ENCODE results near the gene DUSP2. TPM values are rescaled to one million over a fixed set of nuclear protein-coding genes. Genes with fewer than 3 reads are reported as not detected.
A peak's percentile ranks its signal among the peaks of the same experiment; 100 is the strongest.

DUSP2 gene
- total RNA-seq, 5 donors from 2014 or later (not counting 1 experiment from before 2014, with no cell fraction given) = 37.2 to 437 (median 54.0) TPM

DNA sequence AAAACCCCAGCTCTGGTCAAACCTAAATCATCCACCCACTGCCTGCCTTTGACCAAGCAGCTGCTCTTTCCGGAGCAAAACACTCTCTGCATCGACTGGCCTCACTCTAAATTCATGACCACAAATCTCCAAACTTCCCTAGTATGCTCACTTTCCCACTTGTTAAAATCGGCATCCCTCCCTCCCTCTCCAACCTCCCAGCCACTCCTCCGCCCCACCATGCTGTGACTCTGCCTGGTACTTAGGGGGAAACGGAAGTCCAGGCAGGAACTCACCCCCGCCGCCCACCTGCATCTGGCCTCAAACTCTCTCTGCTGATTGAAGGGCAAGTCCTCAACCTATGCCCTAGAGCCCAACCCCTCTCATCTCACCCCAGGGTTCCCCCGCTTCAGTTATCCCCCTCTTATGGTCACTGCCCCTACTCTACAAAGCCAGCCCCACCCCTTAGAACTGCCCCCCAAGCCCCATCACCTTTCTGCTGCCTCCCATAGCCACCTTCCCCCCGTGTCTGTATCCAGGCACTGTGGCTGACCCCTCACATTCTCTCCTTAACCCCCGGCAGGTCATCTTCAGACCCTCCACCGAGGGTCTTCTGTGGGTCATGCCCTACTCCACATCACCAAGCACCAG is 25.0 kb downstream of the DUSP2 start:
- H3K4me3 ChIP-seq (ENCODE audit: control insufficient read depth in 1 of 2, extremely low read depth in 1 of 2, low read length in 1 of 2) = no peak overlapping the region
- peaks cover 0 to 81% of the 10 kb centered on the region in 2 experiments for H3K27me3 ChIP-seq (replicated peaks in 1 of 2; ENCODE audit: control insufficient read depth in 2 of 2, extremely low read depth in 1 of 2, insufficient read depth in 2 of 2, low read length in 1 of 2)
- Mint-ChIP-seq H3K9me3 (no peaks in the 10 kb centered on the region), H3K27ac (peak overlapping the region in 1 of 2 donors; percentile 3), H3K4me3 (no peak overlapping the region), H3K27me3 (peaks cover 23 to 38% of the 10 kb centered on the region in 2 donors), H3K36me3 (peaks cover 11% of the 10 kb centered on the region), H3K4me1 (peaks cover 6 to 23% (median 16%) of the 10 kb centered on the region in 3 donors)
- DNase-seq (no peak), ATAC-seq (replicated peaks in 1 of 4) (no peak)
- H3K36me3 ChIP-seq (ENCODE audit: control insufficient read depth in 2 of 2, extremely low read depth in 1 of 2, insufficient read depth in 1 of 2, low read length in 1 of 2) = peaks cover 0 to 6% of the 10 kb centered on the region in 2 donors
- no peak overlapping the region for H3K27ac ChIP-seq (ENCODE audit: low read length)
- no peaks in the 10 kb centered on the region for H3K9me3 ChIP-seq
- H3K4me1 ChIP-seq (ENCODE audit: control insufficient read depth in 1 of 2, extremely low read depth in 1 of 2, insufficient read depth in 2 of 2, low read length in 2 of 2) = peaks cover 3 to 15% of the 10 kb centered on the region in 2 experiments
- WGBS (ENCODE audit: insufficient coverage) = 30% methylated on average over 7 of the region's 11 CpGs
- ChIA-PET CTCF (interaction anchor here (0.6 to 0.7 kb wide), 2 partner anchors 97 to 713 kb away, joined by 4 to 6 read pairs; no protein-coding TSS in a partner anchor), POLR2A (no interaction called here)

DNA sequence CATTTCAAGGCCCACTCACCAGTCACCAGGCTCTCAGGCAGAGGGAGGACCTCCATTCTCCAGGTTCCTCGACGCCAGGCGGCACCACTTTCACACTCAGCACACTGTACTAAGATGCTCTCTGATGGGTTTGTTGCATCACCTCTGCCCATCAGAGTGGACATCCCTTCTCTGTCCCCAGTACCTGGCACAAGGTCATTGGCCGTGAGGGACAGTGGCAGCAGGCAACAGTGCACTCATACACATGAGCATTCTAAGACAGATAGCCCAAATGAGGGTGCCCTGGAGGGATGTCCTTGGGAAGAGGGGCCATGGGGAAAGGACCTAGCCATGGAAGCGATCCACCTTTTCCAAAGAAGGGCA is 25.9 kb downstream of the DUSP2 start:
- Mint-ChIP-seq H3K27ac (peak overlapping the region in 1 of 2 donors; percentile 48), H3K27me3 (peaks cover 19 to 39% of the 10 kb centered on the region in 2 donors), H3K36me3 (peaks cover 3% of the 10 kb centered on the region), H3K4me1 (peaks cover 6 to 23% (median 16%) of the 10 kb centered on the region in 3 donors), H3K9me3 (no peaks in the 10 kb centered on the region), H3K4me3 (peak overlapping the region in 2 of 3 donors; percentile 9 to 15)
- WGBS (ENCODE audit: insufficient coverage) = 87% methylated on average over 4 of the region's 5 CpGs
- Histone ChIP-seq H3K9me3 (no peaks in the 10 kb centered on the region), H3K36me3 (ENCODE audit: control insufficient read depth in 2 of 2, extremely low read depth in 1 of 2, insufficient read depth in 1 of 2, low read length in 1 of 2) (peaks cover 0 to 6% of the 10 kb centered on the region in 2 donors), H3K27me3 (replicated peaks in 1 of 2; ENCODE audit: control insufficient read depth in 2 of 2, extremely low read depth in 1 of 2, insufficient read depth in 2 of 2, low read length in 1 of 2) (peaks cover 0 to 81% of the 10 kb centered on the region in 2 experiments), H3K4me3 (ENCODE audit: control insufficient read depth in 1 of 2, extremely low read depth in 1 of 2, low read length in 1 of 2) (no peak overlapping the region), H3K27ac (ENCODE audit: low read length) (no peak overlapping the region), H3K4me1 (ENCODE audit: control insufficient read depth in 1 of 2, extremely low read depth in 1 of 2, insufficient read depth in 2 of 2, low read length in 2 of 2) (peaks cover 3 to 15% of the 10 kb centered on the region in 2 experiments)
- ATAC-seq (replicated peaks in 1 of 4) = no peak
- DNase-seq = no peak
- CTCF ChIA-PET = no interaction called here
- POLR2A ChIA-PET = no interaction called here

DNA sequence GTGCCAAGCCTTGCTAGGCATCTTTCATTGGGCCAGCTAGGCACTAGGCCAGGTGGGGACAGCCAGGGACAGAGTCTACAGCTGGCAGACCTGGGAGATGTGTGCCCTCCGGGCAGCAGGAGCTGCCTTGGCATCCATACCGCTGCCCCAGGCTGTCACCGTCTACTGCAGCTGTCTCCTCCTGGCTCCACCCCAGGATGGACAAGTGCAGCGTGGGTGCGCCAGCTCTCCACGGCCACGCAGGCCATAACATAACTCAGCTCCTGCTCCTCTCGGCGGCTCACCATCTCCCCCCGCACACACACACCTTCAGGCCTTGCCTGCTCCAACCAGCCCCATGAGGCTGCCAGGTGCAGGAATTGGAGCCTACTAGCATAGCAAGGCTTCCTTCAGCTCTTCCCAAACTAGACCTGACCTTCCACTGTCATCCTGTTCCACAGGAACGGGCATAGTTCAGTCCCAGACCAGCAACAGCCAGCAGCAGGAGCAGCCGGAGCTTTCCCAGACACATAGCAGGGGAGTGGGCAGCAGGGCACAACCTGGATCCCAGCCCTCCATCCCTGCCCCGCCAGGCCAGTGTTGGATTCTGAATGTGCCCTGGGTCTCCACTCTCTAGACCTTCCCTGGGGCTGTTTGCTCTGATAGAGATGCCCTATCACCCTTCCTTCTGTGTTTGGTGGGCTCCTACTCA is 26.4 kb downstream of the DUSP2 start:
- ChIA-PET CTCF (interaction anchor here (1.3 to 2.9 kb wide), 2 partner anchors 55 to 126 kb away, joined by 4 to 11 read pairs; no protein-coding TSS in a partner anchor), POLR2A (no interaction called here)
- Mint-ChIP-seq H3K4me3 (peak overlapping the region in 2 of 3 donors; percentile 9 to 15), H3K4me1 (peaks cover 6 to 23% (median 16%) of the 10 kb centered on the region in 3 donors), H3K36me3 (no peaks in the 10 kb centered on the region), H3K27me3 (peaks cover 19 to 39% of the 10 kb centered on the region in 2 donors), H3K27ac (peak overlapping the region; percentile 28 to 48), H3K9me3 (no peaks in the 10 kb centered on the region)
- peaks cover 0 to 77% of the 10 kb centered on the region in 2 experiments for H3K27me3 ChIP-seq (replicated peaks in 1 of 2; ENCODE audit: control insufficient read depth in 2 of 2, extremely low read depth in 1 of 2, insufficient read depth in 2 of 2, low read length in 1 of 2)
- DNase-seq = no peak
- no peak overlapping the region for H3K27ac ChIP-seq (ENCODE audit: low read length)
- H3K9me3 ChIP-seq = no peaks in the 10 kb centered on the region
- 92% methylated on average over 12 of the region's 13 CpGs for WGBS (ENCODE audit: insufficient coverage)
- peaks cover 0 to 5% of the 10 kb centered on the region in 2 donors for H3K36me3 ChIP-seq (ENCODE audit: control insufficient read depth in 2 of 2, extremely low read depth in 1 of 2, insufficient read depth in 1 of 2, low read length in 1 of 2)
- H3K4me3 ChIP-seq (ENCODE audit: control insufficient read depth in 1 of 2, extremely low read depth in 1 of 2, low read length in 1 of 2) = no peak overlapping the region
- peaks cover 3 to 15% of the 10 kb centered on the region in 2 experiments for H3K4me1 ChIP-seq (ENCODE audit: control insufficient read depth in 1 of 2, extremely low read depth in 1 of 2, insufficient read depth in 2 of 2, low read length in 2 of 2)
- no peak for ATAC-seq (replicated peaks in 1 of 4)

DNA sequence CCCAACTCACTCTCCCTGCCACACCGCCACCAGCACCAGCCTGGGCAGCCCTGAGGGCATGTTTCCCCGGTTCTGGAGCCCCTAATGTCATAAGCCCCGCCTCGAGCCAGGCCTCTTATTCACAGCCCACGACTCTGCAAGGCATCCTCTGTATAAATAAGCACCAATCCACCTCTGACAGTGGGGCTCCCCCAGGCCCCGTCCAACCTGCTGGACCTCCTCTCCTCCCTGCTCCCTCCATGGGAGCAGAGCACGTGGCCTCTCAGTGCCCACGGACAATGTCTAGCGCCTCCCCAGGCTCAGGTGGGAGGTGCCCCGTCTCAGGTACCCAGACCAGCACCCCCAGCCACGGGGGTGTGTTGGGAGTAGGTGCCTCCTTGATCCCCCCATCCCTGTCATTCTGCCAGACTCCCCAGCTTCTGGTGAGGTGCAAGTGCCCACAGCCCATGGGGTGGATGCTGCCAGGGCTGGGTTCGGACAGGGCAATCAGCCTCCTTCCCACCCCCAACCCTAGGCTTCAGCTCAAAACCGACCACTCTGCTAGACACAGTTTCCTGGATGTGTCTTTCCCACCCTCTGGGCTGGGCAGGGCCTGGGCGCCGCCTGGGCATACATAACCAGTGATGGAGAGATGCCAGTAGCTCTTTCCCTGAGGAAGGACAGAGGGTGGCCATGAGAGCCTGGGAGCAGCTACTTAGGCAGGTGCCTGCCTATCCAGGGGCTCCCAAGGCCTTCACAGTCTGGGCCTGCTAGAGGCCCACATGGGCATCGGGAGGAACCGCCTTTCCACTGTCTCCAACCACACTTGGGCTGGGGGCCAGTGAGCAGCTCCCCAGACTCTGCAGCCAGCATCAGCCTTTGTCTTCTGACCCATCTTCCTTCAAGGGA is 27.3 kb downstream of the DUSP2 start:
- Mint-ChIP-seq H3K27ac (no peak overlapping the region), H3K27me3 (peaks cover 19 to 39% of the 10 kb centered on the region in 2 donors), H3K9me3 (no peaks in the 10 kb centered on the region), H3K4me3 (peak overlapping the region; percentile 44 to 75 (median 57)), H3K36me3 (no peaks in the 10 kb centered on the region), H3K4me1 (peaks cover 6 to 23% (median 16%) of the 10 kb centered on the region in 3 donors)
- 72% methylated on average over 9 of the region's 17 CpGs for WGBS (ENCODE audit: insufficient coverage)
- H3K27ac ChIP-seq (ENCODE audit: low read length) = no peak overlapping the region
- H3K36me3 ChIP-seq (ENCODE audit: control insufficient read depth in 2 of 2, extremely low read depth in 1 of 2, insufficient read depth in 1 of 2, low read length in 1 of 2) = no peaks in the 10 kb centered on the region
- ChIA-PET POLR2A (interaction anchor here in 1 of 2 donors (0.6 kb wide), 1 partner anchor 13 kb away, joined by 3 read pairs; no protein-coding TSS in a partner anchor), CTCF (interaction anchor here (0.5 to 2.9 kb wide), 7 partner anchors 9 to 874 kb away, joined by 3 to 11 read pairs (median 4); no protein-coding TSS in a partner anchor)
- peaks cover 3 to 15% of the 10 kb centered on the region in 2 experiments for H3K4me1 ChIP-seq (ENCODE audit: control insufficient read depth in 1 of 2, extremely low read depth in 1 of 2, insufficient read depth in 2 of 2, low read length in 2 of 2)
- peak overlapping the region in 1 of 2 donors; percentile 49 for H3K4me3 ChIP-seq (ENCODE audit: control insufficient read depth in 1 of 2, extremely low read depth in 1 of 2, low read length in 1 of 2)
- peaks cover 0 to 68% of the 10 kb centered on the region in 2 experiments for H3K27me3 ChIP-seq (replicated peaks in 1 of 2; ENCODE audit: control insufficient read depth in 2 of 2, extremely low read depth in 1 of 2, insufficient read depth in 2 of 2, low read length in 1 of 2)
- DNase-seq = no peak
- ATAC-seq (replicated peaks in 1 of 4) = no peak
- no peaks in the 10 kb centered on the region for H3K9me3 ChIP-seq

DNA sequence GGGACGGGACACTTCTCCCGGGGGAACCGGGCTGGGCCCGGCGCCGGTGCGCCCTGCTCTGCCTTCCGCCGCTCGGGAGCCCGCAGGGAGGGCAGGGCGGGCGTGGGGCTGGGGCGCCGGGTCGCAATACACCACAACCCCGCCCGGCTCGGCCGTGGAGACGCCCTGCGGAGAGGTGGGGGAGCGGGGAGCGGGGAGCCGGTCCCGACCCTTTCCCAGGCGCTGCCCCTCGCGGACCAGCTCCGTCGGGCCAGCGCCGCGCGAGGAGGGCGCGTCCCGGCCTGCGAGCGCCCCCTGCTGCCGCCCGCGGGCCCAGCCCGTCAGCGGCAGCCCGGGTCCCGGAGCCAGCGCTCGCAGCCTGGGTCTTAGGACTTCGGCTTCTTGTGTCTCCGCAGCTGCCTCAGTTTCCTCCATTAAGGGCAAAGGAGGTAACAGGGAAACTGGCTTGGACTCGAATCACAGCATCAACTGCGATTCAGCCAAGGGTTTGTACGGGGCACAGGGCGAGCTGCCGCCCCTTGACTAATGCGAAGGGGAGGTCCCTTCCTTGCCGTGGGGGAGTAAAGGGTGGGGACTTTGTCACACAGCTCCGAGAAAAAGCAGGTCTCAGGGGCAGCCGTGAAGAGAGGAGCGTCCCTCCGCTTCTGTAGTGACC is 28.2 kb downstream of the DUSP2 start:
- CTCF ChIA-PET = interaction anchor here (0.8 to 2.9 kb wide), 8 partner anchors 10 to 124 kb away, joined by 3 to 11 read pairs (median 4); no protein-coding TSS in a partner anchor
- H3K4me1 Mint-ChIP-seq = peaks cover 6 to 23% (median 16%) of the 10 kb centered on the region in 3 donors
- POLR2A ChIA-PET = interaction anchor here in 1 of 2 donors (0.6 kb wide), 3 partner anchors 14 to 863 kb away, joined by 3 read pairs; no protein-coding TSS in a partner anchor
- no peaks in the 10 kb centered on the region for H3K9me3 Mint-ChIP-seq
- 3% methylated on average over 49 of the region's 62 CpGs for WGBS (ENCODE audit: insufficient coverage)
- Histone ChIP-seq H3K9me3 (no peaks in the 10 kb centered on the region), H3K27me3 (replicated peaks in 1 of 2; ENCODE audit: control insufficient read depth in 2 of 2, extremely low read depth in 1 of 2, insufficient read depth in 2 of 2, low read length in 1 of 2) (peaks cover 0 to 59% of the 10 kb centered on the region in 2 experiments), H3K36me3 (ENCODE audit: control insufficient read depth in 2 of 2, extremely low read depth in 1 of 2, insufficient read depth in 1 of 2, low read length in 1 of 2) (no peaks in the 10 kb centered on the region), H3K27ac (ENCODE audit: low read length) (no peak overlapping the region), H3K4me1 (ENCODE audit: control insufficient read depth in 1 of 2, extremely low read depth in 1 of 2, insufficient read depth in 2 of 2, low read length in 2 of 2) (peaks cover 3 to 15% of the 10 kb centered on the region in 2 experiments), H3K4me3 (ENCODE audit: control insufficient read depth in 1 of 2, extremely low read depth in 1 of 2, low read length in 1 of 2) (peak overlapping the region; percentile 15 to 49)
- ATAC-seq (replicated peaks in 1 of 4) (peak; percentile 77 to 85 (median 82)), DNase-seq (peak in 33 of 35 experiments; percentile 19 to 83 (median 46))
- peaks cover 19 to 39% of the 10 kb centered on the region in 2 donors for H3K27me3 Mint-ChIP-seq
- H3K27ac Mint-ChIP-seq = no peak overlapping the region
- peak overlapping the region; percentile 44 to 75 (median 57) for H3K4me3 Mint-ChIP-seq
- H3K36me3 Mint-ChIP-seq = no peaks in the 10 kb centered on the region
